CD4-positive, alpha-beta T cell treated with Interleukin-21 for 1 hour (primary cell): Measurements from ENCODE around the gene CNIH2.
"Not testable (repeated sequence)": the region's sequence is repeated elsewhere in the genome, so short reads cannot be mapped to it uniquely, and the experiment has no call there.

Experiments used
- DNase-seq: peaks from one replicate; pipeline ENCODE4 v3.0.0-alpha.2; 2020

The CNIH2 gene

DNA sequence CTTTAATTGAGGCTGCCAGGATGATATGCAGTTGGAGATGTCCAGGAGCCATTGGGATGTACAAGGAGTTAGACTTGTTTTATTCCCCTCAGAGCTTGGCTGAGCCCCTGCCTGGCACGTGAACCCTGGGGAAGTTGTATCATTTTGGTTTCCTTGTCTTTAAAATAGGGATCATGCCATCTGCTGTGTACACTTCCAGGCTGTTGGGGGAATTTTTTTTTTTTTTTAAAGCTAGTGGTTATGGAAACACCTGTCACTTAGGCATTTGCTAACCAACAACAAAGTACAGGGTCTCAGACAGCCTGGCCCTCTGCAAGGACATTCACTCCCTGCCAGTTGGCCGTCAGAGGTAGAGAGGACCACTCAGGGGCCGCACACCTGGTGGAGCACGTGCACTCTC lies 18.0 kb upstream of the CNIH2 start:
- no peak for DNase-seq

DNA sequence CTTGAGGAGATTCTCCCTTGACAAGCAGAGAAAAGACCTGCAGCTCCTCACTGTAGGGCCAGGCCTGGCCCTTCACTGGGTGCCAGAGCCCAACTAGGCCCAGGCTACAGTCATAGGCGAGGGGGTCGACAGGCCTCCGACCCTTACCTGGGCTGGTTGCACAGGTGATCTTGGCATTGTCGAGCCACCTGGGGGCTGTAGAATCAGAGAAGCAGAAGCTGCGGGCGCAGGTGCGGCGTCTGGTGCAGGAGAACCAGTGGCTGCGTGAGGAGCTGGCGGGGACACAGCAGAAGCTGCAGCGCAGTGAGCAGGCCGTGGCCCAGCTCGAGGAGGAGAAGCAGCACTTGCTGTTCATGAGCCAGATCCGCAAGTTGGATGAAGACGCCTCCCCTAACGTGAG lies 16.4 kb upstream of the CNIH2 start:
- DNase-seq: no peak

- DNase-seq: no peak
Measured at GRCh38 chr11:66262191-66262590, 15.8 kb upstream of the CNIH2 start.

- no peak for DNase-seq
Measured at GRCh38 chr11:66262696-66263095, 15.3 kb upstream of the CNIH2 start.

DNA sequence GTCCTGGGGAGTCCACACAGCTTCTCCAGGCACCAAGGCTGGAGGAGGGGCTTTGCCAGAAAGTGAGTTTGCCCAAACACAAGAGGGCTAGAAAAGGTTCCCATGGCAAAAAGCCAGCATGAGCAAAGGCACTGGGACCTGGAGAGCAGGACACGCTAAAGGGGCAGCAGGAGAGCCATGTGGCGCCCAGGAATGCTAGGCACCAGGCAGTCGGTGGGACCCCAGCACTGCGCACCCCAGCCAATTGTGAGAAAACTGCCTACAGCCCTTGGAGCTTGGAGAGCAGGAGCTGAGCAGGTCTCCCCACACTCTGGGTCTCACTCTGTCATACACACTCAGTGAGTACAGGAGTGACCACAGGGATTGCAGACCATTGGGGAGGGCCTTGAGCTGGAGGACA lies 14.7 kb upstream of the CNIH2 start:
- DNase-seq: no peak

DNA sequence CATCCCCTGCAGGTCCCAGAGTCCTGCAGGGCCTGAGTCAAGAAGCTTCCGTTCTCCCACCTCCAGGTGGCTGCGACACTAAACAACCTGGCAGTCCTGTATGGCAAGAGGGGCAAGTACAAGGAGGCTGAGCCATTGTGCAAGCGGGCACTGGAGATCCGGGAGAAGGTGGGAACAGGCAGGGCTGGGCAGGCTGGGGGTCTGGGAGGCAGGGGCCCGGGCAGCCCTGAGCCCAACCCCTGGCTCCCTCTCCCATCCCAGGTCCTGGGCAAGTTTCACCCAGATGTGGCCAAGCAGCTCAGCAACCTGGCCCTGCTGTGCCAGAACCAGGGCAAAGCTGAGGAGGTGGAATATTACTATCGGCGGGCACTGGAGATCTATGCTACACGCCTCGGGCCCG lies 14.2 kb upstream of the CNIH2 start:
- no peak for DNase-seq

GRCh38 chr11:66264383-66264782 lies 13.6 kb upstream of the CNIH2 start:
- no peak for DNase-seq

- DNase-seq: peak; percentile 45
Measured at GRCh38 chr11:66264914-66265313, 13.1 kb upstream of the CNIH2 start.

DNA sequence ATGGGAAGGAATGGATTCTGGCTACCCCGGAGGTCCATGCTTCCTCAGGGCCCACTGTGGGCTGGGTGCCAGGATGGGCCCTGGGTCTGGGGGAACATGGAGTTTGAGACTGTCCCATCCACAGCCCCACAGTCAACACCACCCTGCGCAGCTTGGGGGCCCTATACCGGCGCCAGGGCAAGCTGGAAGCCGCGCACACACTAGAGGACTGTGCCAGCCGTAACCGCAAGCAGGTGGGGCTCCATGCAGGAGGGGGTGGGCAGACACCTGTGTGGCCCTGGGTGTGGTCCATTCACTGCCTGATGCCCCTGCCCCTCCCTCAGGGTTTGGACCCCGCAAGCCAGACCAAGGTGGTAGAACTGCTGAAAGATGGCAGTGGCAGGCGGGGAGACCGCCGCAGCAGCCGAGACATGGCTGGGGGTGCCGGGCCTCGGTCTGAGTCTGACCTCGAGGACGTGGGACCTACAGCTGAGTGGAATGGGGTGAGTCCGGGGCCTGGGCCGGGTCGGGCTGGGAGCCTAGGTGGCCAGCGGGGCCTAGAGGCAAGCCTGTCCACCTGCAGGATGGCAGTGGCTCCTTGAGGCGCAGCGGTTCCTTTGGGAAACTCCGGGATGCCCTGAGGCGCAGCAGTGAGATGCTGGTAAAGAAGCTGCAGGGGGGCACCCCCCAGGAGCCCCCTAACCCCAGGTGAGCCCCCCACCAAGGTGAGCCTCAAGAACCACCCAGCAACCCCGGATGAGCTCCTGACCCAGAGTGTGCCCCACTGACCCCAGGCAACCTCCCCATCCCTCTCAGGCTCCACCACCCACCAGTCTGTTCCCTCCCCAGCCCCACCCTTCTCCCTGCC lies 12.2 kb upstream of the CNIH2 start:
- DNase-seq: no peak

- no peak for DNase-seq
Measured at GRCh38 chr11:66266378-66267038, 11.5 kb upstream of the CNIH2 start.

- no peak for DNase-seq
Measured at GRCh38 chr11:66267039-66267378, 11.0 kb upstream of the CNIH2 start.

DNA sequence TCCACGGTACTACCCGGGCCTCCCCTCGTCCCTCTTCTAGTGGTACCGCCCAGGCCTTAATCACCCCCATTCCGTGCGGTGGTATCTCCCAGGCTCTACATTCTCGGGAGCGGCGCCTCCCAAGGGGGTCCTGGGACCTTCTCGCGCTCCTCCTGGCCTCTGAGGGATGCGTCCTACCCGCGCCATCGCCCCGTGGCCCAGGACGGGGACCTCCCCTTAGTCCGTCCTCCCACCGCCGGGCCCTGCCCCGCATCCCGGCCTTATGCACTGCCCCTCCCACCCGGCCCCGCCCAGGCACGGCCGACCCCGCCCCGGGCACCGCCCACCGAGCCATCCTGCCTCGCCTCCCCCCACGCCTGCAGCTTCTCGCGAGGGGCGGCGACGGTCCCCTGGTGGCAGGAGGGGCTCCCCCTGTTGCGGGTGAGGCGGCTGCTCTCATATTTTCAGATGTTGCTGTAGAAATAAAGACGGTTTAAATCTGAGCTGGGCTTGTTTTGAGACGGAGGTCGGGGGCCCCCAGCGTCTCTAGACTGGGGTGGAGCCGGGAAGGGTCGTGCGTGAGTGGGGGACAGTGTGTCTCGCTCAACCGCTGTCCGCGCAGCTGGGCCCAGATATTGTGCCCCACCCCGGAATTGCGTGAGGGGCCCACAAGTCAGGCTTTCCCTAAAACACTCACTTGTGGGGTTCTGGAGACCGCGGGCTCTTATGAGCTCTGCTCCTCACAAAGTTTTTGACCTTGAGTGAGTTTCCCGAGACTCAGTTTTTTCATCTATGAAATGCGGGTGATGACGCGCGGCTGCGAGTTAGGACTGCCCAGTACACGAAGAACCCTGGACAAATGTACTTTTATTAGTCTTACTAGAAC lies 10.4 kb upstream of the CNIH2 start:
- peak; percentile 90 for DNase-seq

- DNase-seq: peak; percentile 100
Measured at GRCh38 chr11:66268244-66268951, 9.6 kb upstream of the CNIH2 start, which contains the start of gene RAB1B. Gene RAB1B, plus strand, starts transcription at chr11:66268639. Its CDS starts 41 bp downstream, at chr11:66268680.

DNA sequence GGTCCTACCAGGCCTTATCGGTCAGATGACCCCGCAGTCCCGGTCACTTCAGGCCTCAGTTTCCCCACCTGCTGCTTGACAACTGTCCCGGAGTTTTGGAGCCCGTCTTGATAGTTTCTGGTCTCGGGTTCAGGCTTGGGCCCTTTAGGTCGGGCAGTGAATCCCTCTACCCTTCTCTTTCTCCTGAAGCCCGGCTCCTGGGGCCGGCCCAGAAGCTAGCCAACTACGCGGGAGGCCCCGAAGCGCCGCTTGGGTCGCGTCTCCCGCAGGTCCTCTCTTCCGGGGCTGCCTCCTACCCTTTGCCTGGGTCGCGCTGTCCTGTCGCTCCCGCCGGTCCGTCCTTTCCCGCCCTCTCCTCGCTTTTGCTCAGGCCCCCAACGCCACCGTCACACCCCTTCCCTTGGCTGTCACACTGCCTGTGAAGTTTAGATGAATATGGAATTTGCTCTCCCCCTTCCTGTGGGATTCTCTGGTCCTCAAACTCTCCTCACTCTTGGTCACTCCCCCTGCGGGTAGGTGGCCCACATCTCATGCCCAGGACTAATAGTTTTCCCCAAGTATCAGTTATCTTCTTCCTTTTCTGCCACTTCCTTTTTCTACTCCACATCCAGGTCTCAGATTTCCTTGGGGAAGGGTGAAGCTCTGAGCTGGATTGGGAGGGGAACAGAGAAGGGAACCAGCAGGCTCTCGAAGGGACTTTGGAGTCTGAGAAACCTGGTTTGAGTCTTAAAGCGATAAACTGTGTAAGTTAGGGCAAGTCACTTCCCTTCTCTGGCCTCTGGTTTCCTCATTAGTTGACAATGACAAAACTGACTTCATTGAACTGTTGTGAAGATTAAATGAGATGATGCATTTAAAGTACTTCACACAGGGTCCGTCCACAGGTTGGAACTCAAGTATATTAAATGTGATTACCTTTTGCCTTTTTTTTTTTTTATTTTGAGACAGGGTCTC lies 8.7 kb upstream of the CNIH2 start:
- peak; percentile 24 for DNase-seq

DNA sequence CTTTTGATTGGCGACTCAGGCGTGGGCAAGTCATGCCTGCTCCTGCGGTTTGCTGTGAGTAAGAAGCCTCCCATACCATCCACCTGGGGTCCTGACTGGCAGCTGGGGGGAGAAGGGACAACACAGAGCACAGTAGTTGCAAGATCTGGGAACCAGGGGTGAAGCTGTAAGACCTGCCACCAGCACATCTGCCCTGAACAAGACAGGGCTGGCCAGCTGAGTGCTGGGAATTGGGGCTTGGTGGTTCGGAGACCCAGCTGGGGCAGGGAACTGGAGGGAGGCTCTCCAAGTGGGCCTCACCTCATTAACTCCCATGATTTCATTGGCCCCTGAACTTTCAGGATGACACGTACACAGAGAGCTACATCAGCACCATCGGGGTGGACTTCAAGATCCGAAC lies 6.2 kb upstream of the CNIH2 start:
- DNase-seq: no peak

- DNase-seq: peak; percentile 58
Measured at GRCh38 chr11:66272596-66272995, 5.4 kb upstream of the CNIH2 start.

- DNase-seq: no peak
Measured at GRCh38 chr11:66274219-66274618, 3.8 kb upstream of the CNIH2 start.

DNA sequence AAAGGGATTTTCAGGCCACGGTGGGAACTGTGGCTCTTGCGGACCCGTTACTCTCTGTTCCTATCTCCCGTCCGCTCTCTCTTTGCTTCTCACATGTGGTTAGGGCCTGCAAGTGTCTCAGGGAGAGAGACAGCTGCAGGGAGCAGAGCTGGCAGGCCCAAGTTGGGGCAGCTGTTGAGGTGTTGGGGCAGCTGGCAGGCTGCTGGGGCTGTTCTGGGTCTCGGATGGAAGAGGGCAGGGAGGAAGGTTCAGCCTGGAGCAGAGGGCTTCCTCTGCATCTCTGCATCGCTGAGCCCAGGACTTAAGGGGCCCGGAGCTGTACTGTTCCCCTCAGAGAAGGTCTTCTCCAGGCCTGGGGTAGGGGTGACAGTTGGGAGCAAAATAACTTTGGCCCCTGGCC lies 2.6 kb upstream of the CNIH2 start:
- DNase-seq: no peak

DNA sequence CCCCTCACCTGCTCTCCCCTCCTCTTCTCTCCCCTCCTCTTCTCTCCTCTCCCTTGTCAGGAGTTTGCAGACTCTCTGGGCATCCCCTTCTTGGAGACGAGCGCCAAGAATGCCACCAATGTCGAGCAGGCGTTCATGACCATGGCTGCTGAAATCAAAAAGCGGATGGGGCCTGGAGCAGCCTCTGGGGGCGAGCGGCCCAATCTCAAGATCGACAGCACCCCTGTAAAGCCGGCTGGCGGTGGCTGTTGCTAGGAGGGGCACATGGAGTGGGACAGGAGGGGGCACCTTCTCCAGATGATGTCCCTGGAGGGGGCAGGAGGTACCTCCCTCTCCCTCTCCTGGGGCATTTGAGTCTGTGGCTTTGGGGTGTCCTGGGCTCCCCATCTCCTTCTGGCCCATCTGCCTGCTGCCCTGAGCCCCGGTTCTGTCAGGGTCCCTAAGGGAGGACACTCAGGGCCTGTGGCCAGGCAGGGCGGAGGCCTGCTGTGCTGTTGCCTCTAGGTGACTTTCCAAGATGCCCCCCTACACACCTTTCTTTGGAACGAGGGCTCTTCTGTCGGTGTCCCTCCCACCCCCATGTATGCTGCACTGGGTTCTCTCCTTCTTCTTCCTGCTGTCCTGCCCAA lies 1.9 kb upstream of the CNIH2 start:
- no peak for DNase-seq

DNA sequence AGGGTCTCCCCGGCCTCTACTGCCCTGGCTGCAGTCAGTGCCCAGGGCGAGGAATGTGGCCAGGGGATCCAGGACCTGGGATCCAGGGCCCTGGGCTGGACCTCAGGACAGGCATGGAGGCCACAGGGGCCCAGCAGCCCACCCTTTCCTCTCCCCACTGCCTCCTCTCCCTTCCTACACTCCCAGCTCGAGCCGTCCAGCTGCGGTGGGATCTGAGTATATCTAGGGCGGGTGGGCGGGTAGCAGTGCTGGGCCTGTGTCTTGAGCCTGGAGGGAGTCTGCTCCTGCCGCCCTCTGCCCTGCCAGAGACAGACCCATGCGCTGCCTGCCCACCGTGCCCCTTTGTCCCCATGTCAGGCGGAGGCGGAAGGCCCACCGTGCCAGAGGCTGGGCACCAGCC lies 1.4 kb upstream of the CNIH2 start:
- DNase-seq: not testable (repeated sequence)

DNA sequence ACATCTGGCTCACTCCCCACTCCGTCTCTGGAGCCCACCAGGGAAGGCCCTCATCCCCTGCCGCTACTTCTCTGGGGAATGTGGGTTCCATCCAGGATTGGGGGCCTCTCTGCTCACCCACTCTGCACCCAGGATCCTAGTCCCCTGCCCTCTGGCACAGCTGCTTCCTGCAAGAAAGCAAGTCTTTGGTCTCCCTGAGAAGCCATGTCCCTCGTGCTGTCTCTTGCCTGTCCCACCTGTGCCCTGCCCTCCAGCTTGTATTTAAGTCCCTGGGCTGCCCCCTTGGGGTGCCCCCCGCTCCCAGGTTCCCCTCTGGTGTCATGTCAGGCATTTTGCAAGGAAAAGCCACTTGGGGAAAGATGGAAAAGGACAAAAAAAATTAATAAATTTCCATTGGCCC lies 911 bp upstream of the CNIH2 start:
- DNase-seq: not testable (repeated sequence)
